Measurements from ENCODE around the gene DAB1. TPM values are rescaled to one million over a fixed set of nuclear protein-coding genes. Genes with fewer than 3 reads are reported as not detected.

DAB1 gene
- total RNA-seq, 2 experiments from 2014 or later: 0.52 to 0.61 TPM

DNA sequence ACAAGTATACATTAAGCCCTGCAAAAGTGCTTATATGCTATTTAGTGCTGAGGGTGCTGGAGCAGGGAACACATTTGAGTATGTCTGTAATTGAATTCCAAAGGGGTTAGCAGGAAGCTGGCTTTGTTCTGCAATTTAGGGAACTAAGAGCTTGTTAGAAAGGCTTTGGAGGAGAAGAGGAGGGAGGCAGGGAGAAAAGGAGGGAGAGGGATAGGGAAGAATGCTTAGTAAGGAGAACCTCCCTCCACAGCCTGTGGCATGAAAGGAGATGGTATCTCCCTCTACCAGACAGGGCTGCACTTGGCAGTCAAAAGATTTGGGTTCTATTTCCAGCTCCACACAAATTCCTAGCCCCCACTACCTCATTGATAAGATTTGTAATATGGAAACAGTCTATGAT lies 217.8 kb downstream of the DAB1 start:
- no peaks in the 10 kb centered on the region for H3K4me1 Mint-ChIP-seq (ENCODE audit: low read depth)
- H3K27me3 Mint-ChIP-seq: no peaks in the 10 kb centered on the region
- no peak overlapping the region for H3K4me3 ChIP-seq (ENCODE audit: low read length)
- intact Hi-C loops (cut with DNase I, micrococcal nuclease): no loop called here
- H3K4me1 ChIP-seq (ENCODE audit: insufficient read depth, low read length): no peaks in the 10 kb centered on the region
- H3K4me3 Mint-ChIP-seq: no peak overlapping the region
- no peak overlapping the region for H3K27ac ChIP-seq (ENCODE audit: low read depth in 1 of 2, low read length in 2 of 2)
- H3K27ac Mint-ChIP-seq: no peak overlapping the region
- H3K36me3 ChIP-seq (ENCODE audit: insufficient read depth, low read length): no peaks in the 10 kb centered on the region
- no peaks in the 10 kb centered on the region for H3K9me3 Mint-ChIP-seq
- no peaks in the 10 kb centered on the region for H3K36me3 Mint-ChIP-seq (ENCODE audit: low read depth)
- TF ChIP-seq, protein P1, sequence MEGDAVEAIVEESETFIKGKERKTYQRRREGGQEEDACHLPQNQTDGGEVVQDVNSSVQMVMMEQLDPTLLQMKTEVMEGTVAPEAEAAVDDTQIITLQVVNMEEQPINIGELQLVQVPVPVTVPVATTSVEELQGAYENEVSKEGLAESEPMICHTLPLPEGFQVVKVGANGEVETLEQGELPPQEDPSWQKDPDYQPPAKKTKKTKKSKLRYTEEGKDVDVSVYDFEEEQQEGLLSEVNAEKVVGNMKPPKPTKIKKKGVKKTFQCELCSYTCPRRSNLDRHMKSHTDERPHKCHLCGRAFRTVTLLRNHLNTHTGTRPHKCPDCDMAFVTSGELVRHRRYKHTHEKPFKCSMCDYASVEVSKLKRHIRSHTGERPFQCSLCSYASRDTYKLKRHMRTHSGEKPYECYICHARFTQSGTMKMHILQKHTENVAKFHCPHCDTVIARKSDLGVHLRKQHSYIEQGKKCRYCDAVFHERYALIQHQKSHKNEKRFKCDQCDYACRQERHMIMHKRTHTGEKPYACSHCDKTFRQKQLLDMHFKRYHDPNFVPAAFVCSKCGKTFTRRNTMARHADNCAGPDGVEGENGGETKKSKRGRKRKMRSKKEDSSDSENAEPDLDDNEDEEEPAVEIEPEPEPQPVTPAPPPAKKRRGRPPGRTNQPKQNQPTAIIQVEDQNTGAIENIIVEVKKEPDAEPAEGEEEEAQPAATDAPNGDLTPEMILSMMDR (IDR thresholded peaks at IDR 0.05): no peak
- no peak for DNase-seq
- POLR2A ChIA-PET: no interaction called here
- H3K27me3 ChIP-seq (ENCODE audit: control insufficient read depth in 1 of 2, insufficient read depth in 2 of 2, low read length in 2 of 2): no peaks in the 10 kb centered on the region
- CTCF ChIA-PET: no interaction called here
- H3K9me3 ChIP-seq (ENCODE audit: control insufficient read depth in 1 of 2, insufficient read depth in 1 of 2, low read length in 2 of 2): no peaks in the 10 kb centered on the region
- ATAC-seq (ENCODE audit: poor library complexity): no peak

- H3K4me3 Mint-ChIP-seq: no peak overlapping the region
- TF ChIP-seq, protein P1 (IDR thresholded peaks at IDR 0.05): no peak
- Histone ChIP-seq H3K4me3 (ENCODE audit: low read length) (no peak overlapping the region), H3K9me3 (ENCODE audit: control insufficient read depth in 1 of 2, insufficient read depth in 1 of 2, low read length in 2 of 2) (no peaks in the 10 kb centered on the region), H3K27ac (ENCODE audit: low read depth in 1 of 2, low read length in 2 of 2) (no peak overlapping the region), H3K36me3 (ENCODE audit: insufficient read depth, low read length) (no peaks in the 10 kb centered on the region), H3K4me1 (ENCODE audit: insufficient read depth, low read length) (no peaks in the 10 kb centered on the region), H3K27me3 (ENCODE audit: control insufficient read depth in 1 of 2, insufficient read depth in 2 of 2, low read length in 2 of 2) (no peaks in the 10 kb centered on the region)
- ATAC-seq (ENCODE audit: poor library complexity) (no peak), DNase-seq (no peak)
- H3K9me3 Mint-ChIP-seq: no peaks in the 10 kb centered on the region
- H3K27ac Mint-ChIP-seq: no peak overlapping the region
- H3K4me1 Mint-ChIP-seq (ENCODE audit: low read depth): no peaks in the 10 kb centered on the region
- H3K27me3 Mint-ChIP-seq: no peaks in the 10 kb centered on the region
- no peaks in the 10 kb centered on the region for H3K36me3 Mint-ChIP-seq (ENCODE audit: low read depth)
- CTCF ChIA-PET: interaction anchor here (0.6 kb wide), 1 partner anchor 1387 kb away, joined by 3 read pairs; no protein-coding TSS in a partner anchor
- intact Hi-C loops (cut with DNase I, micrococcal nuclease): no loop called here
- POLR2A ChIA-PET: no interaction called here
Observed at GRCh38 chr1:57204942-57205787, 218.7 kb downstream of the DAB1 start.

DNA sequence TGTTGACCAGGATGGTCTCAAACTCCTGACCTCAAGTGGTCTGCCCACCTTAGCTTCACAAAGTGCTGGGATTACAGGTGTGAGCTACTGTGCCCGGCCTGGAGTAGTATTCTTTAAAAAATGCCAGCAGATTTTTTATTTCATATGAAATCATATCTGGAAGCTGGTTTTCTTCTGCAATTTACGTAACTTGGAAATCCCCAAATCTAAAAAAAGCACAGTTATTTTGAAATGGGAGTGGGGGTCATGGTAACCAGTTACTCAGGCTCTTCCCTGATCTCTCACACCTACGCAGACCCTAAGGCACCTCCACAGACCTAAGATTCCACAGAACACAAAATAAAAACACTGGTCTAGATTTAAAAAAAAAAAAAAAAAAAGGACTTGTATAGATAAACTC lies 219.8 kb downstream of the DAB1 start:
- CTCF ChIA-PET: interaction anchor here (0.6 kb wide), 1 partner anchor 1385 kb away, joined by 3 read pairs; no protein-coding TSS in a partner anchor
- intact Hi-C loops (cut with DNase I, micrococcal nuclease): no loop called here
- ATAC-seq (ENCODE audit: poor library complexity): no peak

More for the DNA sequence above, 219.8 kb downstream of the DAB1 start:
- Mint-ChIP-seq H3K27ac (no peak overlapping the region), H3K27me3 (no peaks in the 10 kb centered on the region), H3K4me3 (no peak overlapping the region), H3K9me3 (no peaks in the 10 kb centered on the region), H3K36me3 (ENCODE audit: low read depth) (no peaks in the 10 kb centered on the region), H3K4me1 (ENCODE audit: low read depth) (no peaks in the 10 kb centered on the region)
- H3K4me3 ChIP-seq (ENCODE audit: low read length): no peak overlapping the region
- DNase-seq: no peak
- H3K4me1 ChIP-seq (ENCODE audit: insufficient read depth, low read length): no peaks in the 10 kb centered on the region
- no peak overlapping the region for H3K27ac ChIP-seq (ENCODE audit: low read depth in 1 of 2, low read length in 2 of 2)
- no peaks in the 10 kb centered on the region for H3K36me3 ChIP-seq (ENCODE audit: insufficient read depth, low read length)
- POLR2A ChIA-PET: no interaction called here
- H3K27me3 ChIP-seq (ENCODE audit: control insufficient read depth in 1 of 2, insufficient read depth in 2 of 2, low read length in 2 of 2): no peaks in the 10 kb centered on the region
- TF ChIP-seq, protein P1 (IDR thresholded peaks at IDR 0.05): no peak
- H3K9me3 ChIP-seq (ENCODE audit: control insufficient read depth in 1 of 2, insufficient read depth in 1 of 2, low read length in 2 of 2): no peaks in the 10 kb centered on the region

Measured in CD4-positive, alpha-beta T cell (primary cell).